HG02610 (cell line): Measurements from ENCODE around the gene WDR35.

Source experiments
- ATAC-seq: cut with Tn5 transposase; IDR thresholded peaks from one replicate; pipeline ENCODE4 v1.9.1; 2021; ENCODE audit warnings: mild to moderate bottlenecking, moderate library complexity; ENCODE audit not compliant: unreplicated experiment

WDR35 gene

DNA sequence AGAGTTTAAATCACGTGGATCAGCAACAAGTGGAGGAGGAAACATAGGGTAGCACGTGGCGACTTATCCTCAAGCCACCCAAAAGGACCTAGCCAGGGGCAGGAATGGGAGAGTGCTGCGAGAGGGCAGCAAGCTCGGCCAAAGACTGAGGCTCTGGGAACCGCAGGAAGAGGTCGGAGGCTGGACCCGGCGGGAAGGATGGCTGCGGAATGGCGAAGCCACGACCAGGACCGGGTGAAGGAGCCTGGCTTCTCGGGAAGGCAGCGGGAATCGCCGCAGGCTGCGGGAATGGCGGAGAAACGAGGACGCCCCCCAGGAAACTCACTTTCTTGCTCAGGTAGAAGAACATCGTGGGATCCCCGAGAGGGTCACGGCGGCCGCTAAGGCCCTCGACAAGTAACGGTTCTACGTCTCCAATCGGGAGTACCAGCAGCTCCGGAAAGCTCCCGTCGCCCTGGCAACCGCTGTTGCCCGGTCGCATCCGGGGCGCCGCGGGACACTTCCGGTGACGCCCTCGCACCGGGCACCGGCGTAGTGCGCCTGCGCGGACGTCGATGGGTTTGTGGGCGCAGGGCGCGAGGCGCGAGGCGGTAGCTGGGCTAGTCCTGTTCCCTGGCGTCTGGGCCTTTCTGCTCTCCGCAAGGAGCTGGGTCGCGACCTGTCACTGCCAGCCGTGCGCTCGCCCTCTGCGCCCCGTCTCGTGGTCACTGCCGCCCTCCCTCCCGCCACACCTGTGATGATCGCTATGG, at the start of gene WDR35:
Gene WDR35, minus strand, starts transcription at position 439 of the 749 bp plus-strand sequence. Its CDS starts 90 bp downstream, at position 349.
- peak; percentile 97 for ATAC-seq

DNA sequence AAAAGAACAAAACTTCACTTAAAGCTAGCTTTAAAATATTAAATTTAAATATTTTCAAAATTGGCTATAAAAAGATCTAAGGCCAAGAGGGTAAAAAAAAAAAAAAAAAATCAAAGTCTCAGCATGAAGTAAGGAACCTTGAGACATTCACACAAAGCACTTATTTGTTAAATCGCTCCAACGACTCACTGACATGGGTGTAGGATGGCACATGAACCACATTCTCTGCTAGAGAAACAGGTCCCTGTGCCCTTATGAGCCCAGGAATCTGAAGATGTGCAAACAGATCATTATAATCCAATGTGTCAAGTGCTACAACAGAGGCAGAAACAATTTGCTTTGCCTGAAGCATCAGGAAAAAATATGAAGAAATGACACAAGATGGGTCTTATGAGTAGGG, 47.8 kb upstream of the WDR35 start:
- no peak for ATAC-seq

DNA sequence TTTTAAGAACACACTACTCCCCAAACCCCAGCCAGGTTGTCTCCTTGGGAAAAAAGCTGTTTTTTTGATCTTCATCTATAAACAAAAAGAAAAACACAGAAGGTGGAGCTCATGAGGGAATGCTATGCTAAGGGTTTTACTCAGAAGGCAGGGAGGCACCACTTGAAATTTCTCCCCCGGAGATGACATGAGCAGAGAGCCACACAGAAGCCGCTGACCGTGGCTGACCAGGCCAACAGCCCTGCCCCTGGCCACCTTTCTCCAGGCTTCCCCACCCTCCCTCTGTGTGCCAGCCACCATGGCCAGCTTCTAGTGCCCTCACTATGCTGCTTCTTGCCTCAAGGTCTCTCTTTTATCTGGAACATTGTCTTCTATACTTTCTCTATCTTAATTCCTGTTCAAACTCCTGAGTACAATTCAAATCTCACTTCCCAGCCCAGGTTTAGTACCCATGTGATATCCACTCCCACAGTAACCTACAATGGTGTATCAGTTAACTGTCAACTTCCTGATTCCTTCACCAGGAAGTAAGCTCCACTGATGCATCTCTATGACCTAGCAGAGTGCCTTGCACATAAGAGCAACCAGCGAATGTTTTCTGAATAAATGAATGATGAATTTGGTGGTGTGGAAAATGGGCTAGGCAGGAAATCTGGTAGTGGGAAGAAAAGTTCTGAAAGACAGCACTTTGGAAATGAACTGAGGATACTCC, 46.2 kb upstream of the WDR35 start:
- peak; percentile 81 for ATAC-seq

DNA sequence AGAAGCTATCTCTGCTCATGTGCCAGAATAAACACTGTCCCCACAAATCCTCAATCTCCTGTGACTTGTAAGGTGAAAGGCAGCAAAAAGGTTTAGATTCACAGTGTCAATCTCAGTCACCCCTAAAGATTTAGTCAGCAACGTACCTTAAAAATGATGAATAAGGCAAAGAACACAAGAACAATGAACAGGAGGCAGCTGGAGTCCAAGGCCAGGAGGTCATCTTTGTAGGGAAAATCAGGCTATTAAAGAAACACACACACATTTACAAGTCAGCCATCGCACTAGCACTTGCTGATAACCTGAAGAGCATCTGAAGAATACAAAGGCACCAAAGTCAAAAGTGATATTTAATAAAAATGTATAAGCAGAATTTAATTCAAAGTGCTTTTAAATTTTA, 44.9 kb upstream of the WDR35 start:
- ATAC-seq, result no peak

DNA sequence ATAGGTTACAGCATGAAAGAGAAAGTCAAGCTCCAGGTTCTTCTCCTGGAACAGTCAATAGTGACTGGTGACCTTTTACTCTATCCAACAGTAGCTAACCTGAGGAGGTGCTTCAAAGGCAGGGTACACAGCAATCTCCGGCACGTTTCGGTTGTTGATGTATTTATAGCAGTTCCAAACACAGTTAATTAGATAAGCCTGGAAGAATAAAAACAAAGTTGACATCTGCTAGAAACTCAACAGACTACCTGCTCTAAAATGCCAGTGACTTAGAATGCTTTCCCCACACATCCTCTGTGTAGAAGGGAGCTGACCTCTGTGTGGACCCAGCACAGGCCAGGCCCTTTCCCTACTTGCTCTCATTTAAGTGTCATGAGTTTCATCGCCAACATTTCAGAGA, 44.3 kb upstream of the WDR35 start:
- no peak for ATAC-seq

DNA sequence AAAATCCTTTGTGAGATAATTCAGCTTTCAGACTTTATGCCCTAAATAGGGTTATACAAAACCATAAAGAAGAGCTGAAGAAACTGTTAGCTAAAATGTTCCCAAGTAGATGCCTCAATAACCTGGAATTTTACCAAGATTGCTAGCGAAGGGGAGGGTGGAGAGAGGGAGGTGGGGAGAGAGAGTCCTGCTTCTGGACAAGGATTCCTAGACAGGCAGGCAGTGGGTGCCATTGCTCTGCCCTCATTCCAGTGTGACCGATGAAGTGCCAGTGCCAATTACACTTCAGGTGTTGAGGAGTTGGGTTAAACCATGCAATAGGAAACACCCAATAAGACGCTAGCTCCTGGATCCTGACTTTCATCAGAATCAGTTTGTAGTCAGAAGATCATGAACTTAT, 43.4 kb upstream of the WDR35 start:
- no peak for ATAC-seq

DNA sequence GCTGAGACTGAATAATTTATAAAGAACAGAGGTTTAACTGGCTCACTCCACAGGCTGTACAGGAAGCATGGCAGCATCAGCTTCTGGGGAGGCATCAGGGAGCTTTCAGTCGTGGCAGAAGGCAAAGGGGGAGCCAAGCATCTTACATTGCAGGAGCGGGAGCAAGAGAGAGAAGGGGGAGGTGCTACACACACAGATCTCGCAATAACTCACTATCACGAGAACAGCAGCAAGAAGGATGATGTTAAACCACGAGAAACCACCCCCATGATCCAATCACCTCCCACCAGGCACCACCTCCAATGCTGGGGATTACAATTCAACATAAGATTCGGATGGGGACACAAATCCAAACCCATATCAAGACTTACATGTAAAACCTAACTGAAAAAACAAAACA, 40.3 kb upstream of the WDR35 start:
- no peak for ATAC-seq

DNA sequence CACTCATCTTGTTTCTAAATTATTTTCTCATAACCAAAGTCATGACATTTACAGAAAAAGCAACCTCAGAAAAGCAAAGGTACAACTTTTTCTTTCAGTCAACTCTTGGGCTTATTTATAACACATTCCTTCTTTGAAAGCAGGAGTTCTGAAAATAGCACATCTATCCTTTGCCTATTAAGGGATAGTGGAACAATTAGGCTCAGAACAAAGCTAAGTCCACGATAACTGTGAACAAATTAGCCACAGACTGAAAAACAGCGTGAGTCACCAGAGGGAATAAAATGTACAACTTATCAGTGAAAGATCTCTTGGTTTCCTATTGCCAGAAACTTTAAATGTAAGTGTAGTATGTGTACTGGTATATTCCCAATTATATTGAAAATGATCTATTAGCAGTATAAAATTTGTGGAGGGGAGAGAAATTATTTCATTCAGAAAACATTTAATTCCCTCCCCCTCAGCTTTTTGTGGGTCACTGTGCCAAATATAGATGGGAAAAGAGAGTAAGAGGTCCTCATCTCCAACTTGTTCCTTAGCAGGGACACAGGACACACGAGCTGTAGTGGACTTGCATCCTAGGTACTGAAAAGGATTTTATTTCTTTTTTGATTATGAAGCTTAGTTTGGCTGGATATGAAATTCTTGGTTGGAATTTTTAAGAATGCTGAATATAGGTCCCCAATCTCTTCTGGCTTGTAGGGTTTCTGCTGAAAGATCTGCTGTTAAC, 38.0 kb upstream of the WDR35 start:
- no peak for ATAC-seq

DNA sequence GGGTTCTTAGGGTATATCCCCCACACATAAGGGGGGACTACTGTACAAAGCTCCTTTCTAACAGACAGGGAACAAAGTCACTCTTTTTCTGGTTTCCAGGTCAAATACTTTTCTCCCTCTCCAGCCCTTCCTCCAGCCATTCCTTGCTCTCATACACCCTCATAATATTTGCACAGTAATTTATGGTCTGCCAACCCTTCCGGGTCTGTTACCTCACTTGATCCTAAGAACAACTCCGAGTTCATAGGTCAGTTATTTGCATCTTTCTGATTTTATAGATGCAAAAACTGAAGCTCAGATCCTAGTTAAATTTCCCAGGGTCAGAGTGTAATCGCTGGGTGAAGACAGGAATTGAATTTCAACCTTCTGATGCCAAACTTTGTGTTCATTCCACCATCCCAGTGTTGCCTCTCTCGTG, 37.4 kb upstream of the WDR35 start:
- ATAC-seq, result no peak

DNA sequence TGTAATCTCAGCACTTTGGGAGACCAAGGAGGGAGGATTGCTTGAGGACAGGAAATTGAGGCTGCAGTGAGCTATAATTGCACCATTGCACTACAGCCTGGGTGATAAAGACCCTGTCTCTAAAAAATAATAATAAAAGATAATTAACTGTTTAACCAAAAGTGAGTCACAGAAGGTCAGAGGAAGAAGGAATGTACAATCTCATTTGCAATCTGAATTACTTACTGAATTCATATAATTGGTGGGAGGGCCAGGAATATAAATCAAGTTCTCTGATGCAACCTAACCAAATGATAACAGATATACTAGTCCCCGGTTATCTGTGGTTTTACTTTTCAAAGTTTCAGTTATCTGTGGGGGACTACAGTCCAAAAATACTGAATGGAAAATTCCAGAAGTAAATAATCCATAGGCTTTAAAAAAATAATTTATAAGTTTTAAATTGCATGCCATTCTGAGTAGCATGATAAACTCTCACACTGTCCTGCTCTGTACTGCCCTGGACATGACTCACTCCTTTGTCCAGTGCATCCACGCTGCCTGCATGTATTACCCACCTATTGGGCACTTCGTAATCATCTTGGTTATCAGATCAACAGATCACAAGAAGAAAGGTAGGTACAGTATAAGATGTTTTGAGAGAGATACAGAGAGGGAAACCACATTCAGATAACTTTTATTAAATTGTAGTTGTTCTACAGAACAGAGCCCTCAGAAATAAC, 35.3 kb upstream of the WDR35 start:
- ATAC-seq, result no peak

DNA sequence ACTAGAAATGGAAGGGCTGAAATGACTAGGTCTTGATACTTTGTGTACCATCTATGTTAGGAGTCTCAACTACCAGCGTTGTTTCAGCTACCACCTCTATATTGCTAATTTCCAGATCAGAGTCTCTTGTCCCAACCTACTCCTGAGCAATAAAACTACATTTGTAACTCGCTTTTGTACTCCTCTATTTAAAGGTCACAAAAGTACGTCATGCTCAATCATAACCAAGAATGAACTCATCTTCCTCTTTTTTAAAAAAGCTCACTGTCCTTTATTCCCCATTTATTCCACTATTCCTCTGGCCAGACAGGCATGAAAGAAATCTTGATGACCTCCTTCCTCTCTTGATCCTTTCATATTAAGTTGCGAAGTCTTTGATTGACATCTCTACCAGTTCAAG, 33.8 kb upstream of the WDR35 start:
- no peak for ATAC-seq

DNA sequence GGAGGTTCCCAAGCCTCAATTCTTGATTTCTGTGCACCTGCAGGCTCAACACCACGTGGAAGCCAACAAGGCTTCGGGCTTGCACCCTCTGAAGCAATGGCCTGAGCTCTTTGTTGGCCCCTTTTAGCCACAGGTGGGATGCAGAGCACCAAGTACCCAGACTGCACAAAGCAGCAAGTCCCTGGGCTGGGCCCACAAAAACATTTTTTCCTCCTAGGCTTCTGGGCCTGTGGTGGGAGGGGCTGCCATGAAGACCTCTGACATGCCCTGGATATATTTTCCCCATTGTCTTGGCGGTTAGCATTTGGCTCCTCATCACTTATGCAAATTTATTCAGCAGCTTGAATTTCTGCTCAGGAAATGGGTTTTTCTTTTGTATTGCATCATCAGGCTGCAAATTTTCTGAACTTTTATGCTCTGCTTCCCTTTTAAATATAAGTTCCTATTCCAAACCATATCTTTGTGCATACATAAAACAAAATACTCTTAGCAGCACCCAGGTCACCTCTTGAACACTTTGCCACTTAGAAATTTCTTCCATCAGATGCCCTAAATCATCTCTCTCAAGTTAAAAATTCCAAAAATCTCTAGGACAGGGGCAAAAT, 31.6 kb upstream of the WDR35 start:
- no peak for ATAC-seq

DNA sequence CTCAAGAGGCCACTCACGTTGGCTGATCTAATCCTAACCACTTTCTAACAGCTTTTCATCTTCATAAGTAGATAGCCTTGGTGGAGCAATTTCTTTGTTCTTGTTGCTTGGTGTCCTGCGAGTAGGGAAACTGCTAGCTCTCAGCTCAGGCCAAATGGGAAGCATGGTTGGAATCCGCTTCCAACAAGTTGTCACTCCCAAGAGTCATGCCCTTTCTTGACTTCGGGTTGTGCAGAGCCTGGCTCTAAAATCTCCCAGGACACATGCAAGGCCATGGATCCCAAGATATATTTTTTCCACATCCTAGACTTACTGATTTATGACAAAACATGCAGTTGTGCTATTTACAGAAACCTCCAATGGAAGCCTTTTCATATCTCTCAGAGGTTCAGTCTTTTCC, 29.8 kb upstream of the WDR35 start:
- ATAC-seq, result no peak

DNA sequence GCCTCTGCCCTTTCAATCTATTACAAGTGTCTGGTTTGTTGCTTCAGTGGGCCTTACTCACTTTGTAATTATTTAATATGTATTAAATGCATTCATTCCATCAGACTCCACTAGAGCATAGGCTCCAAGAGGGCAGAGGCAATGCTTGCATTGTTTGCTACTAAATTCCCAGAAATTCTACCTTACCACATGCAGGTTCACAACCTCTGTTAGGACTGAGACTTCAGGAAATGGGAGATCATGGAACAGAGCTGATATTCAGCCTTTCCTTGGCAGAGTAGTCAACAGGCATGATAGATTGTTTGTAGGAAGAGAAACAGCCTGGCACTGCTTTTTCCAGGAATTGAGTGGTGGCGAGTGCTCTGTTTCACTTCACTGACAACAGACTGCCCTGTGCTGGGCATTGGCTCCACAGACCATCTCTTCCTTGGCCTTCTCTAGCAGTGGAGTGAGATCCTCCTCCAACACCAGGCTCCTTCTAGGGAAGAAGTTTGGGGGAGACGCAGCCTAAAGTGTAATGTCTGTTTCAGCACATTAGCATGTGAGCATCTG, 28.8 kb upstream of the WDR35 start:
- no peak for ATAC-seq

DNA sequence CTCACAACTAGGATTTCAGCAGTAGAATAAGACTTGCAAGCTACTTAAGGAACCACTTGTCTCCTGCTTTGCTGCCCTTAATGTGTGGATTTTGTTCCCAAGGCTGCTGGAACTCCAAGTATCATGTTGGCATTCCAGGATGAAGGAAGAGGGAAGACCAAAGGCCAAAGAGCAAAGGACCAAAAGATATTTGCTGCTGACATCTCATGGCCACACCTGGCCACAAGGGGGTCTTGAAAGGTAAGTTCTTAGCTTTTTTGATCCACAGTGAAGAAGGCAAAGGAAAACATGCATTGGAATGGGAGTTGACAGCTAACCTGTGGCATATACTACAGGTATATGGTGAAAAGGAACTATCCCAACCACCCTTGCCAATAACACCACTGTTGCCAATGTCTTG, 26.4 kb upstream of the WDR35 start:
- ATAC-seq, result no peak

DNA sequence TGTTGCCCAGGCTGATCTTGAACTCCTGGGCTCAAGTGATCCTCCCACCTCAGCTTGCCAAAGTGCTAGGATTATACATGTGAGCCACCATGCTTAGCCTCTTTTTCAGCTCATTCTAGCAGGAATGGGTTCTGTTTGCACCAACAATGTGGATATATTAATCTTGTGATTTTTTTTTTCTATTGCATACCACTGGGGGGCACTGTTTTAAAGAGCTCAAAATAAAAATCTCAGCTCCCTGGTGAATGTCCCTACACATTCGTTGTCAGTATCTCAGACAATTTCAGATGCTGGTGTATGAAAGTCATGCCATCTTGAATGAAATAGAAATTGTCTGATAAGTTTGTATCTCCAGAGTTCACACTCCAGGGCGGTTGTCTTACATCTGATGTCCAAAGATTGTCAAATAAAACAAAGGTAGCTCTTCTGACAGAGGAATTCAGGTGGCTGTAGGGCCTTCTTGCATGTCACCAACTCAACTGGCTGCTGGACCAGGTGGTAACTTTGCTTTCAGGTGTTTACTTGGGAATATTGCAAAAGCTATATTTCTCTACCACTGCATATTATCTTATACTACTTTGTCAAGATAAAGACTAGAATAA, 25.7 kb upstream of the WDR35 start:
- no peak for ATAC-seq

DNA sequence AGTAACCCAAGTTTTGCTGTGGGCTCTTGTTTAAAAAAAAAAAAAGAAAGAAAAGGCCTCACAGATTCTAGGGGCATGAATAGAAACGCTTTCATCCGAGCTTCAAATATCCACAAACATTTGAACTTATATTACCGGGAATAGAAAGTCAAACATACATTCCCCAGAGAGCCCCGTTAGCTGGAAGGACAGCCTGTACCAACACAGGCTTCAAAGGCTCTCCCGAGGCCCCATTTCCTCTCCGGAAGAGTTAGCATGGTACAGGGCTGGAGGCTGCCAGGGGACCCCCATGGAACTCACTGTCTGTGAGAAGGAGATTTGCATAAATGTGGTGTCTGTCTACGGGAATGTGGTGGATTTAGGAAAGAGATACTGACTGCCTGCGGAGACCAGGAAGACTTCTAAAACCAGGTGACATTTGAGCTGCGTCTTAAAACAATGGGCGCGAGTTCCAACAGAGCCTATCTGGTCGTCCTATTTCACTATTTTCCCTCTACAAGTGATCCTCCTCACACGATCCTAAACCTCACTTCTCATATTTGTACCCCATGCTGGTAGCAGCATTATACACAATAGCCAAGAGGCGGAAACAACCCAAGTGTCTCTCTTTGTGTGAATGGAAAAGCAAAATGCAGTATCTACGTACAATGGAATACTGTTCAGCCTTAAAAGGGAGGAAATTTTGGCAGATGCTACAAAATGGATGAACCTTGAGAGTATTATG, 23.4 kb upstream of the WDR35 start:
- no peak for ATAC-seq

DNA sequence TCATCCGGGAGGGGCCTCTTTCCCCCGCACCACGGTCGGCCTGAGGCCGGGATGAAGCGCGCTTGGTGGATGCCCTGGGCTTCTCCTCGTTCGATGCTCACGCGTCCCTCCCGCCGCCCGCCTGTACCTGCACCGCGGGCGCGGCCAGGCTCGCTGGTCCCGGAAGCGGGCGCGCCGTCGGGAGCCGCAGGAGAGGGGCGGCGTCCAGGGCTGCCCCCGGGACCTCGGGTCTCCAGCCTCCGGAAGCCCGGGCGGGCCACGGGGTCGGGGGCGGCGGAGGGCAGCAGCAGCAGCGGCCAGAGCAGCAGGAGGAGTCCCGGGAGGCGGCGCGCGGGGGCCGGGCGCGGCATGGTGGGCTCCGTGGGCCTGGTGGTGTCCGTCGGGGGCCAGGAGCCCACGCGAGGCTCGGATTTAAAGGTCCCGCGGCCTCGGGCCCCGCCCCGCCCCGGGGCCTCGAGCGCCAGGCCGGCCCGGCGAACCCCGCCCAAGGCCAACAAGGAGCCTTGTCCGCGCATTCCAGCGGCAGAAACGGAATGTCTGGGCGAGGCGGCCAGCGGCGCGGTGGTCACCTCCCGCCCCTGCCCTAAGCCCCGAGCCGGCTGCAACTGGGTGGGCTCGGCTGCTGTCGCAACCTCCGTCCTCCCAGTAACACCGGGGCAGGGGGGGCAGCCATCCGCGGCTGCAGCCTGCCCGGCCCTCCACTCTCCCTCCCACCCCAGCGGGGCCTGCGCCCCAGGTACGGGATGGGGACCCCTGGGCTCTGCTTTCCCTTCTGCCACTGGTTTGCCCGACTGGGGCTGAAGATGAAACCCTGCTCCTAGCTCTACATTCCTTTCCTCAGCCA, 22.6 kb upstream of the WDR35 start, which contains the start of gene MATN3:
Gene MATN3, minus strand, starts transcription at position 387 of the 844 bp plus-strand sequence. Its CDS starts 37 bp downstream, at position 350.
- ATAC-seq, result no peak

DNA sequence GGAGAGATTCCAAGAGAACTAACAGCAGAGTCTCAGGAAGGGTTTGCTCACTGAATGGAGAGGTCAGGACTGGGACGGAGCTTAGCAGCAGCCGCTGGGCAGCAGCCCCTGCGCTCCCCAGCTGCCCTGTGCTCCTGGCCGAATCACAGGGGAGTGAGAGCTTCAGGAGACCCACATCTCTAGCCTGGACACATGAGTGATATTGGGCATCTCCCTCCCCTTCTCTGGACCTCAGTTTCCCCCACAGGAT, 22.1 kb upstream of the WDR35 start:
- no peak for ATAC-seq
